A549 (cell line): Measurements from ENCODE around the gene AKR1C3. TPM values are rescaled to one million over a fixed set of nuclear protein-coding genes. Genes with fewer than 3 reads are reported as not detected.

Experiments used
- ATAC-seq, 2 experiments: fragments of 200-7000 bp in 1 of 2; fragments of >200 bp in 1 of 2; cut with Nextera tagmentation in 1 of 2; cut with Tn5 transposase in 1 of 2; 3 replicates each; pipeline versions ENCODE4 v1.8.0 to v1.9.1; 2018 to 2020; ENCODE audit warnings: mild to moderate bottlenecking in 1 of 2, moderate library complexity in 1 of 2
- CTCF ChIA-PET: fragments of 300-600 bp; sonication (Branson Sonifier 250); formaldehyde crosslinking; extraction: SDS; loops from one replicate; lab custom pipeline; 2021; ENCODE audit warnings: antibody characterized with exemption, inconsistent platforms; lab: Yijun Ruan, JAX
- POLR2A ChIA-PET: fragments of 350-600 bp; formaldehyde crosslinking; extraction: SDS; loops from one replicate; lab custom pipeline; 2021; ENCODE audit warnings: antibody characterized with exemption, inconsistent platforms; lab: Yijun Ruan, JAX
- DNase-seq, 2 experiments: peaks; one replicate each; pipeline versions ENCODE4 v3.0.0 to v3.0.0-alpha.2; 2011 to 2016; ENCODE audit warnings: low read depth in 1 of 2, low spot score in 1 of 2
- FAIRE-seq: peaks from 2 replicates; lab custom pipeline; 2011; peaks lifted over from hg19 to GRCh38; lab: Jason Lieb, UNC
- H3K27ac ChIP-seq, 2 experiments: fragments of >200 bp; sonication (Bioruptor Twin); formaldehyde crosslinking; 3 replicates each; pipeline ENCODE4 v1.5.1; 2016 to 2017
- H3K4me1 ChIP-seq: fragments of >200 bp; sonication (Bioruptor Twin); formaldehyde crosslinking; 3 replicates; pipeline ENCODE4 v1.6.1; 2016
- H3K4me2 ChIP-seq: fragments of >200 bp; sonication (Bioruptor Twin); formaldehyde crosslinking; 3 replicates; pipeline ENCODE4 v1.6.1; 2016
- H3K4me3 ChIP-seq: fragments of >200 bp; sonication (Bioruptor Twin); formaldehyde crosslinking; 3 replicates; pipeline ENCODE4 v1.5.1; 2016
- H3K9me3 ChIP-seq: fragments of >200 bp; sonication (Bioruptor Twin); formaldehyde crosslinking; 3 replicates; pipeline ENCODE4 v1.6.1; 2016
- ATOH8 ChIP-seq: fragments of 250-450 bp; sonication (Bioruptor Pico); IDR thresholded peaks from 2 replicates; pipeline ENCODE4 v1.5.0; 2020; ENCODE audit warnings: low read depth, mild to moderate bottlenecking, moderate library complexity
- BCL3 ChIP-seq: fragments of >200 bp; sonication (Bioruptor Twin); formaldehyde crosslinking; IDR thresholded peaks from 3 replicates; pipeline ENCODE4 v1.6.1; 2016
- BHLHE40 ChIP-seq: IDR thresholded peaks from 2 replicates; pipeline ENCODE4 v1.6.1; 2012; ENCODE audit warnings: low read depth, low read length, inconsistent platforms
- CBX8 ChIP-seq: fragments of 200-600 bp; sonication (generic); IDR thresholded peaks from 2 replicates; pipeline ENCODE4 v1.6.1; 2016
- CHD2 ChIP-seq: fragments of 150-350 bp; IDR thresholded peaks from 2 replicates; pipeline ENCODE4 v1.6.1; 2014; ENCODE audit warnings: low read length; ENCODE audit not compliant: partially characterized antibody
- E2F6 ChIP-seq: IDR thresholded peaks from 2 replicates; pipeline ENCODE4 v1.6.1; 2012; ENCODE audit warnings: low read depth, borderline replicate concordance
- EHF ChIP-seq: fragments of 250-450 bp; sonication (Bioruptor Pico); IDR thresholded peaks from 2 replicates; pipeline ENCODE4 v1.5.0; 2020; ENCODE audit warnings: mild to moderate bottlenecking
- EP300 ChIP-seq, 2 experiments: fragments of >200 bp; sonication (Bioruptor Twin); formaldehyde crosslinking; IDR thresholded peaks; 2 replicates in 1 of 2; 3 replicates in 1 of 2; pipeline ENCODE4 v1.6.1; 2016 to 2017
- FOSB ChIP-seq: fragments of 250-450 bp; sonication (Bioruptor Pico); IDR thresholded peaks from 2 replicates; pipeline ENCODE4 v1.5.0; 2020; ENCODE audit warnings: mild to moderate bottlenecking, moderate library complexity
- FOXS1 ChIP-seq: fragments of 250-450 bp; sonication (Bioruptor Pico); IDR thresholded peaks from 2 replicates; pipeline ENCODE4 v1.5.0; 2020; ENCODE audit warnings: mild to moderate bottlenecking, moderate library complexity
- GATA3 ChIP-seq: IDR thresholded peaks from 2 replicates; pipeline ENCODE4 v1.6.1; 2012; ENCODE audit warnings: borderline replicate concordance
- HES2 ChIP-seq: fragments of >200 bp; sonication (Bioruptor Twin); formaldehyde crosslinking; IDR thresholded peaks from 2 replicates; pipeline ENCODE4 v1.6.1; 2016
- HEYL ChIP-seq: fragments of 250-450 bp; sonication (Bioruptor Pico); IDR thresholded peaks from 2 replicates; pipeline ENCODE4 v1.8.0; 2021; ENCODE audit warnings: mild to moderate bottlenecking, moderate library complexity
- HOXA7 ChIP-seq: fragments of 250-450 bp; sonication (Bioruptor Pico); IDR thresholded peaks from 2 replicates; pipeline ENCODE4 v1.5.0; 2020; ENCODE audit warnings: mild to moderate bottlenecking, moderate library complexity
- HOXB13 ChIP-seq: fragments of 250-450 bp; sonication (Bioruptor Pico); IDR thresholded peaks from 2 replicates; pipeline ENCODE4 v1.5.0; 2020; ENCODE audit warnings: low read depth, mild to moderate bottlenecking, moderate library complexity
- HOXB5 ChIP-seq: fragments of 250-450 bp; sonication (Bioruptor Pico); IDR thresholded peaks from 2 replicates; pipeline ENCODE4 v1.5.0; 2020; ENCODE audit warnings: mild to moderate bottlenecking, moderate library complexity
- JUN ChIP-seq, 2 experiments: fragments of >200 bp; sonication (Bioruptor Twin); formaldehyde crosslinking; IDR thresholded peaks; 2 replicates in 1 of 2; 3 replicates in 1 of 2; pipeline ENCODE4 v1.6.1; 2016 to 2017
- JUNB ChIP-seq: fragments of >200 bp; sonication (Bioruptor Twin); formaldehyde crosslinking; IDR thresholded peaks from 2 replicates; pipeline ENCODE4 v1.6.1; 2016
- KDM5A ChIP-seq: fragments of 200-600 bp; sonication (generic); IDR thresholded peaks from 2 replicates; pipeline ENCODE4 v1.6.1; 2016; ENCODE audit warnings: antibody characterized with exemption, mild to moderate bottlenecking
- MAFK ChIP-seq: fragments of 450-650 bp; IDR thresholded peaks from 2 replicates; pipeline ENCODE4 v1.6.1; 2014; ENCODE audit not compliant: partially characterized antibody
- MAX ChIP-seq: IDR thresholded peaks from 2 replicates; pipeline ENCODE4 v1.6.1; 2012
- POLR2AphosphoS2 ChIP-seq: conservative IDR thresholded peaks from 2 replicates; pipeline ENCODE4 v1.6.1; 2012; ENCODE audit warnings: low read length, improper control_type of control experiment, inconsistent platforms
- RAD21 ChIP-seq, 2 experiments: fragments of >200 bp in 1 of 2; sonication (Bioruptor Twin) in 1 of 2; formaldehyde crosslinking in 1 of 2; IDR thresholded peaks in 1 of 2; conservative IDR thresholded peaks in 1 of 2; 2 replicates in 1 of 2; 3 replicates in 1 of 2; pipeline ENCODE4 v1.6.1; 2012 to 2018; ENCODE audit warnings: inconsistent platforms in 1 of 2
- RARB ChIP-seq: fragments of 250-450 bp; sonication (Bioruptor Pico); IDR thresholded peaks from 2 replicates; pipeline ENCODE4 v1.8.0; 2021; ENCODE audit warnings: mild to moderate bottlenecking, moderate library complexity
- SMC3 ChIP-seq: fragments of >200 bp; sonication (Bioruptor Twin); formaldehyde crosslinking; IDR thresholded peaks from 3 replicates; pipeline ENCODE4 v1.6.1; 2018; ENCODE audit warnings: inconsistent platforms
- USF2 ChIP-seq: fragments of 450-650 bp; IDR thresholded peaks from 2 replicates; pipeline ENCODE4 v1.6.1; 2014; ENCODE audit warnings: antibody characterized with exemption
- ZFP36 ChIP-seq: fragments of 450-650 bp; IDR thresholded peaks from 2 replicates; pipeline ENCODE4 v1.6.1; 2014; ENCODE audit warnings: borderline replicate concordance; ENCODE audit not compliant: partially characterized antibody
- ZNF302 ChIP-seq: fragments of 250-450 bp; sonication (Bioruptor Pico); IDR thresholded peaks from 2 replicates; pipeline ENCODE4 v1.9.0; 2021; ENCODE audit warnings: inconsistent platforms, mild to moderate bottlenecking, moderate library complexity
- ZSCAN20 ChIP-seq: fragments of 250-450 bp; sonication (Bioruptor Pico); IDR thresholded peaks from 2 replicates; pipeline ENCODE4 v1.8.0; 2022; ENCODE audit warnings: mild to moderate bottlenecking, moderate library complexity
- WGBS: methylation state at CpG from one replicate; pipeline ENCODE4 v1.1.6; 2017; ENCODE audit errors: missing lambda C conversion rate; 5-methylcytosine and 5-hydroxymethylcytosine counted together
- polyA plus RNA-seq, 4 experiments: library from polyadenylated mRNA; depleted of rRNA in 3 of 4; stranded (reverse); fragments of >200 nt; fragmentation: RNase III in 1 of 4; extraction: RNeasy Plus Mini Kit Qiagen cat#74134 plus additional on column Dnase treatment in 1 of 4; gene quantifications; 2 replicates in 3 of 4; 3 replicates in 1 of 4; pipeline ENCODE4 v1.2.3, GENCODE V29; 2011 to 2017

AKR1C3 gene
- polyA plus RNA-seq, 2 of the 4 experiments (the other 2 are of a cell fraction), result 1,998 to 3,820 TPM

- peaks cover 20% of the 10 kb centered on the region; the same call in 2 of the 3 replicates for H3K9me3 ChIP-seq
Observed at GRCh38 chr10:5143137-5143536, 48.9 kb downstream of the AKR1C3 start.

GRCh38 chr10:5146920-5147254 is 52.7 kb downstream of the AKR1C3 start:
- ATAC-seq, result peak; percentile 6 to 18; a peak in 3 of 6 replicates
- 67% methylated on average over 5 of the region's 5 CpGs for WGBS
- Histone ChIP-seq H3K27ac (peak overlapping the region; percentile 95 to 99), H3K9me3 (peaks cover 36% of the 10 kb centered on the region; the same call in 2 of the 3 replicates), H3K4me2 (peak overlapping the region; percentile 72), H3K4me1 (peaks cover 38% of the 10 kb centered on the region)
- TF ChIP-seq HOXB13 (CRISPR knock-in tag), result peak; percentile 40; the same call in 1 of the 2 replicates
- TF ChIP-seq JUN (IDR thresholded peaks at IDR 0.05), result no peak
- TF ChIP-seq, all 56 proteins: peak for 1
- CTCF ChIA-PET, result interaction anchor here (1.2 kb wide), 1 partner anchor 137 kb away, joined by 4 read pairs; no protein-coding TSS in a partner anchor
- FAIRE-seq (no peak), DNase-seq (no peak)
- H3K4me3 ChIP-seq, result no peak overlapping the region
- POLR2A ChIA-PET, result no interaction called here

More at GRCh38 chr10:5143137-5143536, 48.9 kb downstream of the AKR1C3 start:
- FAIRE-seq (no peak), DNase-seq (no peak), ATAC-seq (no peak)
- ChIA-PET POLR2A (no interaction called here), CTCF (interaction anchor here (0.6 to 1.0 kb wide), 2 partner anchors 11 to 161 kb away, joined by 3 read pairs; no protein-coding TSS in a partner anchor)
- Histone ChIP-seq H3K27ac (peak overlapping the region in 1 of 2 experiments; percentile 44; a peak in 2 of 6 replicates), H3K4me2 (no peak overlapping the region), H3K4me3 (no peak overlapping the region), H3K4me1 (peaks cover 19% of the 10 kb centered on the region)
- WGBS, result 82% methylated on average over 5 of the region's 5 CpGs
- TF ChIP-seq HOXA7 (no peak), RAD21 (conservative IDR thresholded peaks at IDR 0.05 in 1 of 2, IDR thresholded peaks at IDR 0.05 in 1 of 2) (no peak), CBX8 (no peak), USF2 (no peak)

- FAIRE-seq (peak; percentile 94), ATAC-seq (peak; percentile 77 to 83), DNase-seq (peak; percentile 15 to 92)
- H3K4me1 ChIP-seq, result peaks cover 38% of the 10 kb centered on the region
- POLR2A ChIA-PET, result no interaction called here
- peak overlapping the region; percentile 18; the same call in 1 of the 3 replicates for H3K4me3 ChIP-seq
- CTCF ChIA-PET, result no interaction called here
- peak overlapping the region; percentile 95 to 99 for H3K27ac ChIP-seq
- 9% methylated on average over 5 of the region's 5 CpGs for WGBS
- peaks cover 38% of the 10 kb centered on the region; the same call in 2 of the 3 replicates for H3K9me3 ChIP-seq
- H3K4me2 ChIP-seq, result peak overlapping the region; percentile 72
- TF ChIP-seq RARB (CRISPR knock-in tag) (peak; percentile 86), HOXB5 (CRISPR knock-in tag) (peak; percentile 93), FOSB (CRISPR knock-in tag) (peak; percentile 55; the same call in 1 of the 2 replicates), ZFP36 (no peak), POLR2AphosphoS2 (no peak), KDM5A (no peak), RAD21 (conservative IDR thresholded peaks at IDR 0.05 in 1 of 2, IDR thresholded peaks at IDR 0.05 in 1 of 2) (peak; percentile 41 to 45; a peak in 4 of 5 replicates), JUN (IDR thresholded peaks at IDR 0.05) (peak; percentile 70 to 73; a peak in 4 of 5 replicates), BHLHE40 (no peak), HOXB13 (CRISPR knock-in tag) (peak; percentile 84; the same call in 1 of the 2 replicates), MAFK (peak; percentile 53), FOXS1 (0 out of 2 replicates have a peak, but pooled peaks have one; percentile 56), JUNB (peak; percentile 52), HES2 (no peak), CHD2 (no peak), ZNF302 (CRISPR knock-in tag) (peak; percentile 93), ZSCAN20 (CRISPR knock-in tag) (peak; percentile 88), GATA3 (peak; percentile 96), ATOH8 (CRISPR knock-in tag) (peak; percentile 60; the same call in 1 of the 2 replicates), E2F6 (peak; percentile 54; the same call in 1 of the 2 replicates), HEYL (CRISPR knock-in tag) (peak; percentile 97), EP300 (IDR thresholded peaks at IDR 0.05) (peak; percentile 82 to 85; a peak in 4 of 5 replicates), BCL3 (no peak), MAX (peak; percentile 59), EHF (CRISPR knock-in tag) (peak; percentile 83), SMC3 (peak; percentile 26; the same call in 1 of the 3 replicates)
Observed at GRCh38 chr10:5147255-5147980, 53.2 kb downstream of the AKR1C3 start.
